Epithelial cell of proximal tubule (primary cell): ENCODE data around the gene HOXA6. TPM values are rescaled to one million over a fixed set of nuclear protein-coding genes. Genes with fewer than 3 reads are reported as not detected.

Experiments
- DNase-seq: peaks from one replicate; pipeline ENCODE4 v3.0.0-alpha.2; 2011; ENCODE audit warnings: low read depth
- H3K4me3 ChIP-seq: 2 replicates; pipeline ENCODE4 v1.5.1; 2011; ENCODE audit warnings: low read depth, mild to moderate bottlenecking, low read length
- CTCF ChIP-seq: conservative IDR thresholded peaks from 2 replicates; pipeline ENCODE4 v1.5.1; 2012; ENCODE audit warnings: low read depth, mild to moderate bottlenecking, low read length
- total RNA-seq: library from RNA; depleted of rRNA; stranded (reverse); fragments of >200 nt; gene quantifications from 2 replicates; pipeline ENCODE4 v1.2.3, GENCODE V29; 2015

The HOXA6 gene
- total RNA-seq, 1 donor from 2014 or later, result 5.7 TPM

GRCh38 chr7:27187475-27188385, 40.2 kb upstream of the HOXA6 start:
- H3K4me3 ChIP-seq, result peak overlapping the region; percentile 42
- TF ChIP-seq CTCF, result no peak
- no peak for DNase-seq

GRCh38 chr7:27186668-27187474, 39.3 kb upstream of the HOXA6 start:
- TF ChIP-seq CTCF, result no peak
- peak overlapping the region; percentile 72 for H3K4me3 ChIP-seq
- no peak for DNase-seq

- H3K4me3 ChIP-seq, result peak overlapping the region; percentile 72
- no peak for DNase-seq
- TF ChIP-seq CTCF, result no peak
These were observed 38.5 kb upstream of the HOXA6 start for GRCh38 chr7:27185854-27186667.

GRCh38 chr7:27185013-27185853, 37.7 kb upstream of the HOXA6 start, which contains the start of gene HOXA11:
Gene HOXA11, minus strand, starts transcription at chr7:27185232. Its CDS starts 88 bp downstream, at chr7:27185144.
- H3K4me3 ChIP-seq, result peak within 1 kb of the TSS; percentile 72
- TF ChIP-seq CTCF, result no peak
- no peak for DNase-seq

- no peak for TF ChIP-seq CTCF
- DNase-seq, result no peak
- peak overlapping the region; percentile 72 for H3K4me3 ChIP-seq
These were observed 36.9 kb upstream of the HOXA6 start for GRCh38 chr7:27184337-27185012.
